GM12875 (cell line): ENCODE measurements around the gene FBXO30.

Source experiments
- H3K4me3 ChIP-seq: one replicate; pipeline ENCODE4 v1.5.1; 2011; ENCODE audit warnings: low read depth, low read length, control low read depth
- TF ChIP-seq, protein P1 (sequence below): IDR thresholded peaks from 2 replicates; pipeline ENCODE4 v1.5.1; 2011; ENCODE audit warnings: low read depth, mild to moderate bottlenecking, control low read depth, inconsistent platforms, low read length, moderate library complexity, borderline replicate concordance; ENCODE audit not compliant: insufficient read depth

FBXO30 gene

DNA sequence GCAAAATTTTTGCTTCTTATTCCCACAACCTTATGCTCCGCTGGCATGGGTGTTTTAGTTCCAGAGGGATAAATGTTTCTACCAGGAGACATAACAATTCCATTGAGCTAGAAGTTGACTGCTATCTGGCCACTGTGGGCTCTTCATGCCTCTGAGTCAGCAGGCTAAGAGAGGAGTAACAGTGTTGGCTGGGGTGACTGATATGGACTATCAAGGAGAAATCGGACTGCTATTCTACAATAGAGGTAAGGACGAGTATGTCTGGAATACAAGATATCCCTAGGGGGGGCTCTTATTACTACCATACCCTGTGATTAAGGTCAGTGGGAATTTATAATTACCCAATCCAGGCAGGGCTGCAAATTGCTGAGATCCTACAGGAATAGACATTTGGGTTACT is 26.9 kb downstream of the FBXO30 start:
- no peak overlapping the region for H3K4me3 ChIP-seq
- TF ChIP-seq, protein P1, sequence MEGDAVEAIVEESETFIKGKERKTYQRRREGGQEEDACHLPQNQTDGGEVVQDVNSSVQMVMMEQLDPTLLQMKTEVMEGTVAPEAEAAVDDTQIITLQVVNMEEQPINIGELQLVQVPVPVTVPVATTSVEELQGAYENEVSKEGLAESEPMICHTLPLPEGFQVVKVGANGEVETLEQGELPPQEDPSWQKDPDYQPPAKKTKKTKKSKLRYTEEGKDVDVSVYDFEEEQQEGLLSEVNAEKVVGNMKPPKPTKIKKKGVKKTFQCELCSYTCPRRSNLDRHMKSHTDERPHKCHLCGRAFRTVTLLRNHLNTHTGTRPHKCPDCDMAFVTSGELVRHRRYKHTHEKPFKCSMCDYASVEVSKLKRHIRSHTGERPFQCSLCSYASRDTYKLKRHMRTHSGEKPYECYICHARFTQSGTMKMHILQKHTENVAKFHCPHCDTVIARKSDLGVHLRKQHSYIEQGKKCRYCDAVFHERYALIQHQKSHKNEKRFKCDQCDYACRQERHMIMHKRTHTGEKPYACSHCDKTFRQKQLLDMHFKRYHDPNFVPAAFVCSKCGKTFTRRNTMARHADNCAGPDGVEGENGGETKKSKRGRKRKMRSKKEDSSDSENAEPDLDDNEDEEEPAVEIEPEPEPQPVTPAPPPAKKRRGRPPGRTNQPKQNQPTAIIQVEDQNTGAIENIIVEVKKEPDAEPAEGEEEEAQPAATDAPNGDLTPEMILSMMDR, result no peak

DNA sequence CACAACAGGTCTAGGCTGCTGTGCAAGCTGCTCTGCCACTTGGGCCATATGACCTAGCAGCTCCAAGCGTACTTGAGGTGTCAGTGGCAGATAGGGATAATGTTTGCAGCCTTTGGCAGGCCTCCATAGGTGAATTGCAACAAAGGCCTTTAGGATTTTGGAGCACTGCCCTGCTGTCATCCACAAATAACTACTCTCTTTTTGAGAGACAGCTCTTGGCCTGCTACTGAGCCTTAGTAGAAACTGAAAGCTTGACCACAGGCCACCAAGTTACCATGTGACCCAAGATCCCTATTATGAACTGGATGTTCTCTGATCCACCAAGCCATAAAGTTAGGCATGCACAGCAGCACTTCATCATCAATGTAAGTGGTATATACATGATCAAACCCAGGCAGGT is 29.9 kb downstream of the FBXO30 start:
- TF ChIP-seq, protein P1, result no peak
- H3K4me3 ChIP-seq, result no peak overlapping the region

DNA sequence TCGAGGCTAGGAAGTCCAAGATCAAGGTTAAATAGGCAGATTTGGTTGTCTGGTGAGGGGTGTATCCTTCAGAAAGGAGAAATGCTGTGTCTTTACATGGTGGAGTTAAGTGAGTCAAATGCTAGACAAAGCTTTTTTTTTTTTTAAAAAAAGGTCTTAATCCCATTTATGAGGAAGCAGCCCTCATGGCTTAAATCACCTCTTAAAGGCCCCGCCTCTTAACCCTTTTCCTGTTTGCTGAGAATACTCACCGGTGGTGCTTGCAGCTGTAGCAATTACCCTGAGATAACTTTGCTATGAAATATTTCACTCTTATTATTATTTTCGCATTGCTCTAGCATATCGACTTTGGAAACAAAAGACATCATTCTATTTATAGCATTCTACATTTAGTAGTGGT is 30.8 kb downstream of the FBXO30 start:
- no peak overlapping the region for H3K4me3 ChIP-seq
- TF ChIP-seq, protein P1, result no peak

DNA sequence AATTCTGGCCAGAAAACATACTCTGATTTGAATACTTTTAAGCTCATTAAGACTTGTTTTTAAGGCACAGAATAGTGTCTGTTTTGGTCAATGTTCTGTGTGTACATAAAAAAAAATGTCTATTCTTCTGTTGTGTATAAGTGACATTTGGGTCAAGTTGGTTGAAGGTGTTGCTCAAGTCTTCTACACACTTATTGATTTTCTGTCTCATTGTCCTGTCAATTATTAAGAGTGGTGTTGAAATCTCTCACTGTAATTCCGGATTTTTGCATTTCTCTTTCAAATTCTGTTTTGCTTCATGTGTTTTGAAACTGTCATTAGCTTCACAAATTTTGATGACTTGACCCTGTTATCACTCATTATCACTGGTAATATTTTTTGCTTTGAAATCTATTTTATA is 41.7 kb downstream of the FBXO30 start:
- no peak overlapping the region for H3K4me3 ChIP-seq
- TF ChIP-seq, protein P1, result no peak

DNA sequence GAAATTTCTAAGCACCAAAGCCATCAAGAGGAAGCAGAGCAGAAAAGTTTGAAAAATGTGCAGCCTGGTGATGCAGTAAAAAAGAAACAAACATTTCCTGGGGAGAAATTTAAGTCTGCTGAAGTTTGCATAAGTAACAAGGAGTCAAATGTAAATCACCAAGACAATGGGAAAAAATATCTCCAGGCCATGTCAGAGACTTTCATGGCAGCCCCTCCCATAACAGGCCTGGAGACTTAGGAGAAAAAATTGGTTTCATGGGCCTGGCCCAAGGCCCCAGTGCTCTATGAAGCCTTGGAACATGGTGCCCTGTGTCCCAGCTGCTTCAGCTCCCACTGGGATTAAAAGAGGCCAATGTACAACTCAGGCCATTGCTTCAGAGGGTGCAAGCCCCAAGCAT is 49.1 kb downstream of the FBXO30 start:
- TF ChIP-seq, protein P1, result no peak
- H3K4me3 ChIP-seq, result no peak overlapping the region

DNA sequence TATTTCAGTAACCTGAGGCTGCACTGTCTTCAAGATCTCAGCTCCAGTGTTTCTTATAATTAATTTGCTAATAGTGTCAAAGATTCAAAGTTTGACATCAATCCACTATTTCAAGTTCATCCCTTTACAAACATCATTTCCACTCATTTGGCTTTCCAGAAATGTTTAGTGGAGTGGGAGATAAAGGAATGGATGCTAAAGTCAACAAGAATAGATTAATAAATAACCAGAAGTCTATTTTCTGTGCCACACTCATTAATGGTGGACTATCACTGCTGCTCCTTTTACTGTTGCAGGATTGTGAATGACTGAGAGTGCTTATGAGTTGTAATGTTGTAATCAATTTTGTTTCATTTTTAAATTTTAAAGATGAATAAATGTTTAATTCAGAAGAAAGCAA is 50.9 kb downstream of the FBXO30 start:
- no peak overlapping the region for H3K4me3 ChIP-seq
- TF ChIP-seq, protein P1, result no peak

DNA sequence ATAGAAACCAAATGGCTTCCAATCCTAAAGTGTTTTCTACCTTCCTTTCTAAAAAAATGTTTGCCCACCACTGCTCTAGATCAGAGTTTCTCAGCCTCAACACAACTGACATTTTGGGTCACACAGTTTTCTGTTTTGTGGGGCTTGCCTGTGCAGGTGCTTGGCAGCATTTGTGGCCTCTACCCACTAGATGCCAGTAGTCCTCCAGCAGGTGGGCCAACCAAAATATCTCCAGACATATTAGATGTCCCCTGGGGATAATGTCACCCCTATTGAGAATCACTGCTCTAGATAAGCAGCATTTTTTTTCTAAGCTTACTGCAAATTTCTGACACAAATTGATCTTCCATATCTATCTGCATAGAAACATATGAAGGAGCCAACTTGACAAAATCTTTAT is 53.0 kb downstream of the FBXO30 start:
- TF ChIP-seq, protein P1, result peak; percentile 21; the same call in 1 of the 2 replicates

More for the DNA sequence above, 53.0 kb downstream of the FBXO30 start:
- H3K4me3 ChIP-seq, result no peak overlapping the region
